HL-60 (cell line): ENCODE results near the gene SPPL2B.

Experiments
- CTCF ChIP-seq: IDR thresholded peaks from one replicate; pipeline ENCODE4 v1.5.1; 2011; ENCODE audit warnings: low read length, control low read depth, inconsistent platforms; ENCODE audit not compliant: insufficient read depth
- POLR2AphosphoS5 ChIP-seq: IDR thresholded peaks from 2 replicates; pipeline ENCODE4 v1.6.1; 2012; ENCODE audit warnings: low read depth

- TF ChIP-seq CTCF, result no peak
- no peak for TF ChIP-seq POLR2AphosphoS5
These were observed 32.3 kb downstream of the SPPL2B start for GRCh38 chr19:2360833-2361232.
